NCI-H1417 treated with DMSO at 0.1 percent for 48 hours (cell line): ENCODE measurements around the gene NBPF4.
"Not testable (repeated sequence)": the region's sequence is repeated elsewhere in the genome, so short reads cannot be mapped to it uniquely, and the experiment has no call there.

Source experiments
- DNase-seq: peaks from one replicate; lab custom pipeline; 2025; lab: John Stamatoyannopoulos, UW

The NBPF4 gene

GRCh38 chr1:108214641-108215465, 29.0 kb downstream of the NBPF4 start:
- DNase-seq, result not testable (repeated sequence)

- no peak for DNase-seq
Measured at GRCh38 chr1:108211014-108211413, 32.9 kb downstream of the NBPF4 start.

GRCh38 chr1:108209456-108210108, 34.3 kb downstream of the NBPF4 start:
- DNase-seq, result no peak

GRCh38 chr1:108208724-108209446, 35.0 kb downstream of the NBPF4 start:
- DNase-seq, result no peak

GRCh38 chr1:108203582-108203981, 40.3 kb downstream of the NBPF4 start:
- DNase-seq, result not testable (repeated sequence)

GRCh38 chr1:108201687-108202086, 42.2 kb downstream of the NBPF4 start:
- DNase-seq, result no peak

- no peak for DNase-seq
Measured at GRCh38 chr1:108200687-108201051, 43.2 kb downstream of the NBPF4 start.

- no peak for DNase-seq
Measured at GRCh38 chr1:108199781-108200686, 43.8 kb downstream of the NBPF4 start, which contains the start of gene SLC25A24. SLC25A24 (minus strand) TSS chr1:108200343; CDS start chr1:108200138, 205 bp downstream.

GRCh38 chr1:108199201-108199691, 44.6 kb downstream of the NBPF4 start:
- no peak for DNase-seq

- no peak for DNase-seq
Measured at GRCh38 chr1:108194051-108194450, 49.8 kb downstream of the NBPF4 start.

GRCh38 chr1:108193333-108193732, 50.5 kb downstream of the NBPF4 start:
- no peak for DNase-seq

GRCh38 chr1:108192581-108192980, 51.3 kb downstream of the NBPF4 start:
- no peak for DNase-seq

- DNase-seq, result no peak
Measured at GRCh38 chr1:108190686-108191416, 53.0 kb downstream of the NBPF4 start.

- no peak for DNase-seq
Measured at GRCh38 chr1:108190001-108190634, 53.8 kb downstream of the NBPF4 start.

GRCh38 chr1:108188801-108189200, 55.1 kb downstream of the NBPF4 start:
- DNase-seq, result no peak

- no peak for DNase-seq
Measured at GRCh38 chr1:108182959-108183700, 60.7 kb downstream of the NBPF4 start.

GRCh38 chr1:108179018-108179417, 64.9 kb downstream of the NBPF4 start:
- no peak for DNase-seq
